ENCODE measurements around the gene FGGY.
"Not testable (repeated sequence)": the region's sequence is repeated elsewhere in the genome, so short reads cannot be mapped to it uniquely, and the experiment has no call there.

The FGGY gene

DNA sequence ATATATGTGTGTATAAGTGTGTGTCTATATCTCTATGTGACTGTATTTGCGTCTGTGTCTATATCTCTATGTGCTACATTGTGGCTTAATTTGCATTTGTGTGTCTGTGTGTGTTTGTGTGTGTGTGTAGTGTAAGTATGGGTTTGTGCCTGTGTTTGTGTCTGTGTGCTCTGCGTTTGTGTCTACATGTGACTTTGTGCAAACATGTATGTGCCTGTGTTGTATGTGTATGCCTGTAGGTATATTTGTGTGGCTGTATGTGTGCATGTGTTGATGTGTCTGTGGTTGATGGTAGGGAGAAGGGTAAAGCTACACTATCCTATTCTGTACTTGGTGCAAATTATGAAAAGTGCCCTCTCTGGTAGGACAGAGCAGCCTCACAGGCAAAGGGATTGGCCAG, 7.3 kb upstream of the FGGY start:
- no peak for DNase-seq

DNA sequence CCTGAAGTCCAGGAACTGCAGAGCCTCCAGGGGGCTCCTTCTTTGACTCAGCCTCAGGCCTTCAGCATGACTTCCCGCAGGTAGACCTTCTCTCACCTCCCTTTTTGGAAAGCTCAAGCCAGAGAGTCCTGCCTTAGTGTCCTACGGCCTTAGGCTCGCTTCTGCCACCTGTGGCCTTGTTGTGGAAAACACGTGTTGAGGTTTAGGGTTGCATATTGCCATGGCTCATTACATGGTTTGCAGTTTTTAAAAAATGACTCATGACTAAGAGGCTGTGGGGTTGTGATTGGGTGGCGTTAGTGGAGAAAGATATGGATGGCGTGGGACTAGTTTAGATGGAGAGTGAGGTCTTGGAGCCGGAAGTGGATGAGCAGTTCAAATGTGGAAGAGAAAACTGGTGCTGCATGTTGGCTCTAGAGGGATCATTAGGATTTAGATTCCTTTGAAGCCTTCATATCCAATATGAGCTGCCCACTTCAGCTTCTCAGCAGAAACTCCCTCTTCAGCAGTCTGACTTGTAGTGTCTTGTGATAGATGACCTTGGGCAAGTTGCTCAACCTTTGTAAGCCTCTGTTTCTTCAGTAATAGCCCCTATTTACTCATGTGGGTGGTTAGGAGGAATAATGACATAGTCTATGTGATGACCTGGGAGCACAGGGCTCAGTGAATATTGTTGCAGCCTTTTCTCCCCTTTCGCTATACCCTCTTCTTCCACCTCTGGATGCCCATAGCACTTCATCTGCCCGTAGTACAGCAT, 6.5 kb upstream of the FGGY start:
- DNase-seq, result no peak

- DNase-seq, result no peak
Measured at GRCh38 chr1:59291561-59291960, 5.3 kb upstream of the FGGY start.

DNA sequence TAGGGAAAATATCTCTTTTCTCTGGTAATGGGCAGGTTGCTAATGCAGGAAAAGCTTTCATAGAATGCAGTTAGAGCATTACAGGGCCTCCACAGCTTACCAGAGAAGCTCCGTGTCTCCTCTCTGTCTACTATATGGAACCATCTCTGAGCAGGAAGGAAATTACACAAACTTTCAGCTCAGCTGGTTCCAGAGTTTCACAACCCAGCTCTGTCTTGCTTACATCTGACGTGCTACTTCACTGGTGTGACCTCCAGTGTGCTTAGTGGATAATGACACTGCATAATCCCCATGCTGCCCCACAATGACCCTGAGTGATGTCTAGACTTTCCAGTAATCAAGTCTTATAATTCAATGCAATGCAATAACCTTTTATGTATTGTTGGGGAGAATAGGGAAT, 4.3 kb upstream of the FGGY start:
- no peak for DNase-seq

GRCh38 chr1:59293206-59293605, 3.7 kb upstream of the FGGY start:
- no peak for DNase-seq

- DNase-seq, result no peak
Measured at GRCh38 chr1:59293849-59294248, 3.0 kb upstream of the FGGY start.

DNA sequence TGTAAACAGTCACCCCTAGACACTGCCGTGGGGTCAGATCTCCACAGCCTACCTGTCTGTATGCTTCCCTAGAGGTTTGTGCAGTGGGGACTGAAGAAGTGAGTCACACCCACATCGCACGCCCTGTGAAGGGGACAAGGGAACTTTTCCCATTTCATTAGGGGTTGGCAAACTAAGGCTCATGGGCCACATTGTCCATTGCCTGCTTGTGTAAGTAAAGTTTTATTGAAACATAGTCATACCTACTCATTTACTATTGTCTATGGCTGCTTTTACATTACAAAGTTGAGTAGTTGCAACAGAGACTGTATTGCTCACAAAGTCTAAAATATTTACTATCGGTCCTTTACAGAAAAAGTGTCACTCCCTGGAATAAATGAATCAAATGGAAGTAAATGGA, 2.5 kb upstream of the FGGY start:
- DNase-seq, result no peak

GRCh38 chr1:59295618-59296017, 1.3 kb upstream of the FGGY start:
- DNase-seq, result no peak

- DNase-seq, result no peak
Measured at GRCh38 chr1:59298026-59298583, 1.2 kb downstream of the FGGY start.

DNA sequence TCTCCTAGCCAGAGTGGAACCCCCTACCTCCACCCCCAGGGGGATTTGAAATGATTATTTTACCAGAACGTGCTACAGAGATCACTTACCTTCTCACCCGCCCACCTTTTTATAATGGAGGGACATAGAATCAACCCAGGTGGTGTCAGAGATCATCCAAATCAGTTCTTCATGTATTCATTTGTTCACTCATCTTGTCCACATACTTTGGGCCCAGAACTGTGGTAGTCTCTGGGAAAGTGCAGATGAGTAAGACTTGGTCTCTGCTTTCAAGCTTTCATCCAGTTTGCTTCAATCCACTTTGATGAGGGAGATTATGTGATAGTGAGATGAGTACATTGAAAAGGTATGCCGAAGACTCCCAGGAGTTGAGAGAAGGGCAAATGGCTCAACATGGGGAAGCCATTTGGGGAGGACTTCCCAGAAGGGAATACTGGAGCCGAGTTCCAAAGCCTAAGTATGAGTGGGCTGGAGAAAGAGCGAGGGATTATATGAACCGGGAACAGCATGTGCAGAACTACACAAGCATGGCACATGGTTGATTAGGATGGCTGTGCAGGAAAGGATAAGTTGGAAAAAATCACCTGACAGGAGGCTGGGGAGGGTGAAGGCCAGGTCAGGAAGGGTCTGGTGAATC, 1.9 kb downstream of the FGGY start:
- no peak for DNase-seq

GRCh38 chr1:59299670-59300069, 2.8 kb downstream of the FGGY start:
- not testable (repeated sequence) for DNase-seq

DNA sequence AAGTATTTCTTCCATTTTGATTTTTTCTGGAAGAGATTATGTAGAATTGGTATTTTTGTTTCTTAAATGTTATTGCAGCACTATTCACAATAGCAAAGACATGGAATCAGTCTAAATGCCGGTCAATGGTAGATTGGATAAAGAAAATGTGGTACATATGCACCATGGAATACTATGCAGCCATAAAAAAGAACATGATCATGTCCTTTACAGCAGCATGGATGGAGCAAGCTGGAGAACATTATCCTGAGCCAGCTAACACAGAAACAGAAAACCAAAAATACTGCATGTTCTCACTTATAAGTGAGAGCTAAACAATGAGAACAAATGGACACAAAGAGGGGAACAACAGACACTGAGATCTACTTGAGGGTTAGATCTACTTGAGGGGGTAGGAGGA, 5.4 kb downstream of the FGGY start:
- no peak for DNase-seq

DNA sequence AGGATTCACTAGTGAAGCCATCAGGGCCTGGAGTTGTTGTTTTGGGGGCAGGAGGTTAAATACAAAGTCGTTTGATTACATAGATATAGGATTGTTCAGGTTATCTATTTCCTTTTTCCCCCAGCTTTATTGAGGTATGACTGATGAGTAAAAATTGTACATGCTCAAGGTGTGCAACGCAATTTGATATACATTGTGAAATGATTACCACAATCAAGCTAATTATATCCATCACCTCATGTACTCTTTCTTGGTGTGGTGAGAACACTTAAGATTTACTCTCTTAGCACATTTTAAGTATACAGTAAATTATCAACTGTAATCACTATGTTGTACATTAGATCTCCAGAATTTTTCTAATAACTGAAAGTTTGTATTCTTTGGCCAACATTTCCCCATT, 6.0 kb downstream of the FGGY start:
- DNase-seq, result no peak

GRCh38 chr1:59305188-59305587, 8.3 kb downstream of the FGGY start:
- DNase-seq, result no peak

DNA sequence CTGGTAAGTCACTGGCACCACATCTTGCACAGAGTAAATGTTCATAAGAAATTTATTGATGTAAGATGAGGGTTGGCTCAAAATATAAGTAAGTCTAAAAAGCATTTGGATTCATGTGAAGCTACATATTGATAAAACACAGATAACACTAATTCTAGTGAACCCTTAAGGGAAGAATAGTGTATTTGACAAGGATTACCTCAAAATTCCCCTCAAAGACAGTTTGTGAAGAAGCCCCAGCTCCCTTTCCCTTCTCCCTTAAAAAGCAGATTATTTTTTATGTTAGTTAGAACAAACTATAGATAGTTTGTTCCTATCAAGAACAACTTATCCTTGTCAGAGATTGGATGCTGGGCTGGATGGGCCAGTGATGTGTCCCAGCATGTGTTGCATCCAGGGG, 10.7 kb downstream of the FGGY start:
- no peak for DNase-seq

- no peak for DNase-seq
Measured at GRCh38 chr1:59308839-59309238, 11.9 kb downstream of the FGGY start.

- DNase-seq, result no peak
Measured at GRCh38 chr1:59309392-59309791, 12.5 kb downstream of the FGGY start.

DNA sequence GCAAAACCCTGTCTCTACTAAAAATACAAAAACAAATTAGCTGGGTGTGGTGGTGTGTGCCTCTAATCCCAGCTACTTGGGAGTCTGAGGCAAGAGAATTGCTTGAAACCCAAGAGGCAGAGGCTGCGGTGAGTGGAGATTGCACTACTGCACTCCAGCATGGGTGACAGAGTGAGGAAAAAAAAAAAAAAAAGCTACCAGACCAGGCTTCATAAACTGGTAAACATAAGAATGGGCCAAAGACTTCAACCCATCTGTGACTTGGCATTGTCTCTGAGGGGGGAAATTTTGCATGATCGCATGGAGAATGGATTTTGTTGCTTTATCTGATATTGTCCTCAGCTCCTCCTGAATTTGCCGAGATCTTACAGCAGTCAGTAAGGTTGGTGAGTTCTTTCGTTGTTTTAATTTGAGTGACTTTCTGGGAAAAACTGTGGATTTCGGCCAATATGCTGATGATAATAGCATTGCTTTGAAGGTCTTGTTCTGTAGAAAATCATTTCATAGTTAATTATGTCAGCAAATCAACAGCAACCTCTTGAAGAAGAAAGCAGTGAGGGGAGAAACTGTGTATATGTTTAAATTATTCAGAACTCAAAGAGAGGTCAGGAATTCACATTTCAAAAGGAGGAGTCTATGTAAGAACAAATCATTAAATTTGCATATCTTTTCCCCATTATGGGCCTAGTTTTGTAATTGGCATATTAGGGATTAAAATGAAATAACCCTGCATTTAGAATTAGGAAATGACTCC, 13.1 kb downstream of the FGGY start:
- DNase-seq, result no peak

DNA sequence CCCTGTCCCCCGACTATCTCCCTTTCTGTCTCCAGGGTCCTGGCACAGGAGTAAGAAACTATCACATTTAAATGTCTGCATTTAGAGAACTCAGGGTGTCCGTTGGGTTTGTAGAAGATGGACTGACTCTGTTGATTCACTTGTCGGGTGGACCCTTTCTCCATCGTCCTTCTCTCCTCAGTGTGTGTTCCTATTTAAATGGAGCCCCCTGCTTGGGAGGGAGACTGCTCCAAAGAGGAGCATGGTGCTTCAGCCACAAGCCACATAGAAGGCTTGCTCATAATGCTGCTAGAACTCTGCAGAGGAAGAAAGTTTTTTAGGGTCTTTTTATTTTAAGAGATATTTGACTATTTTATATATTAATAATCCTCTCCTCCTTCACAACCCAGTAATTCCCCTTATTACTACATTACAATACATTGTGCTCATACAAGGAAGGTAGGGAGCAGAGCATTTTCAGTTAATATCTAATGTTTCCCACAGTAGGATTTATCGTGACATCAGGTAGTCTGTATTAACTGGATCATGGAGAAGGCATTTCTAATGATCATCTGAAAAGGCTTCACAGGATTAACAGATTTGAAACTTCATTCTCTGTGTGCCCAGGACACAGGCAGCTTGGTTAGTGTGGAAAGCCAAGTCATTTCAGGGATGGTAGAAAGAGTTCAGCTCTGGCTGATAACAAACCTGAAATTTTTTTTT, 13.8 kb downstream of the FGGY start:
- no peak for DNase-seq

DNA sequence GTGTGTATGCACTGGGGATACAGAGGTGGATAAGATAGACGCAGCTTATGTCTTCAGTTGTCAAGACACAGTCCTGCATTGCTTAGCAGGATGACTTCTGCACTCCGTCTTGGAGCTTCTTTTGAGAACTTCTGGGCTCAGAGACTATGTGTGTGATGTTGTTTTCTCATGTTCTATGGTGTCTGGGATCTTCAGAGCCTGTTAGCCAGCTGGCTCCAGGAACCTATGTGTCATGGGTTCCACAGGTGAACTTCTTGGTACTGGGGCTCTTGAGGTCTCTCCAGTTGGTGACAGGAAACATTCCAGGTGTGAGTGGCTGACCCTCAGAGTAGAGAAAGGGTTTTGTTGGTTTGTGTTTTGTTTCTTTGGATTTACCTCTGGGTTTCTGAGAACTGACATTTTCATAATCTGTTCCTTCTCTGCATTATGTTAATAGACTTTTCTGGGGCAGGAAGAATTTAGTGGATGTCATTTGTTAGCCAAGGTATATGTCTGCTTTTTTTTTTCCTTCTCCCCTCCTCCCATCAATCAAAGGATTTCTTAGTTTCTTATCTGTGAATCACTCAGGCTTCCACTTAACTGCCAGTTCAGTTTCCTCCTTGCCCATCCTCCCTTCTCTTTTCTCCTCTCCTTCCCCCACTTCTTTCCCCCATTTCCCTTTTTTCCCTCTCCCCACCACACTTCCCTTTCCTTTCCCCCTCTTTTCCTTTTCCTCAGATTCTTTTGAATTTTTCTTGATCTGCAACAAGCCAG, 18.1 kb downstream of the FGGY start:
- no peak for DNase-seq

- DNase-seq, result no peak
Measured at GRCh38 chr1:59315529-59316463, 18.9 kb downstream of the FGGY start.

Data from stimulated activated CD4-positive, alpha-beta T cell treated with anti-CD3 and anti-CD28 coated beads, Interleukin-4, amount 100 ng/mL, for 24 hours (primary cell).